ENCODE data around the gene SLC37A3. TPM values are rescaled to one million over a fixed set of nuclear protein-coding genes. Genes with fewer than 3 reads are reported as not detected.
A peak's percentile ranks its signal among the peaks of the same experiment; 100 is the strongest.
"Not testable (repeated sequence)": the region's sequence is repeated elsewhere in the genome, so short reads cannot be mapped to it uniquely, and the experiment has no call there.

The SLC37A3 gene
- total RNA-seq, 6 experiments from 2014 or later: 9.5 to 22.2 (median 13.6) TPM

- DNase-seq: peak in 1 of 3 donors; percentile 46
- Histone ChIP-seq H3K27ac (peak overlapping the region in 1 of 3 donors; percentile 10), H3K9me3 (no peaks in the 10 kb centered on the region), H3K4me1 (peaks cover 0 to 8% (median 3%) of the 10 kb centered on the region in 4 donors), H3K4me3 (no peak overlapping the region), H3K36me3 (no peaks in the 10 kb centered on the region), H3K27me3 (no peaks in the 10 kb centered on the region)
- TF ChIP-seq POLR2A (IDR thresholded peaks at IDR 0.05): no peak
- no peak for TF ChIP-seq CTCF (IDR thresholded peaks at IDR 0.05)
- WGBS (ENCODE audit: insufficient coverage, low coverage, low lambda C conversion rate, missing lambda C conversion rate): 45% methylated on average over 3 of the region's 7 CpGs
- peak; percentile 17 to 76 (median 42) for ATAC-seq
- intact Hi-C loops (cut with DNase I): no loop called here
Measured at GRCh38 chr7:140316165-140316661, 82.1 kb downstream of the SLC37A3 start.

- ATAC-seq: no peak
- DNase-seq: no peak
- H3K36me3 ChIP-seq: no peaks in the 10 kb centered on the region
- no peaks in the 10 kb centered on the region for H3K27me3 ChIP-seq
- TF ChIP-seq POLR2A (IDR thresholded peaks at IDR 0.05) (no peak), CTCF (IDR thresholded peaks at IDR 0.05) (no peak)
- 48% methylated on average over 8 of the region's 15 CpGs for WGBS (ENCODE audit: insufficient coverage, low coverage, low lambda C conversion rate, missing lambda C conversion rate)
- H3K27ac ChIP-seq: peak overlapping the region in 1 of 3 donors; percentile 10
- no peak overlapping the region for H3K4me3 ChIP-seq
- H3K4me1 ChIP-seq: peaks cover 0 to 8% (median 3%) of the 10 kb centered on the region in 4 donors
- intact Hi-C loops (cut with DNase I): no loop called here
- H3K9me3 ChIP-seq: no peaks in the 10 kb centered on the region
Measured at GRCh38 chr7:140315498-140316164, 82.7 kb downstream of the SLC37A3 start.

GRCh38 chr7:140314573-140315480 is 83.5 kb downstream of the SLC37A3 start:
- Histone ChIP-seq H3K9me3 (no peaks in the 10 kb centered on the region), H3K36me3 (no peaks in the 10 kb centered on the region), H3K27me3 (no peaks in the 10 kb centered on the region), H3K27ac (no peak overlapping the region), H3K4me3 (no peak overlapping the region), H3K4me1 (peaks cover 0 to 8% (median 3%) of the 10 kb centered on the region in 4 donors)
- intact Hi-C loops (cut with DNase I): no loop called here
- WGBS (ENCODE audit: insufficient coverage, low coverage, low lambda C conversion rate, missing lambda C conversion rate): 62% methylated on average over 21 of the region's 21 CpGs
- TF ChIP-seq POLR2A (IDR thresholded peaks at IDR 0.05) (no peak), CTCF (IDR thresholded peaks at IDR 0.05) (no peak)
- no peak for DNase-seq
- peak; percentile 18 to 58 (median 37) for ATAC-seq

GRCh38 chr7:140312141-140312846 is 86.0 kb downstream of the SLC37A3 start:
- H3K9me3 ChIP-seq: no peaks in the 10 kb centered on the region
- TF ChIP-seq CTCF (IDR thresholded peaks at IDR 0.05) (no peak), POLR2A (IDR thresholded peaks at IDR 0.05) (no peak)
- WGBS (ENCODE audit: insufficient coverage, low coverage, low lambda C conversion rate, missing lambda C conversion rate): 73% methylated on average over 2 of the region's 2 CpGs
- peaks cover 0 to 8% (median 3%) of the 10 kb centered on the region in 4 donors for H3K4me1 ChIP-seq
- H3K4me3 ChIP-seq: no peak overlapping the region
- intact Hi-C loops (cut with DNase I): no loop called here
- no peaks in the 10 kb centered on the region for H3K36me3 ChIP-seq
- ATAC-seq (no peak), DNase-seq (no peak)
- no peaks in the 10 kb centered on the region for H3K27me3 ChIP-seq
- H3K27ac ChIP-seq: no peak overlapping the region

DNA sequence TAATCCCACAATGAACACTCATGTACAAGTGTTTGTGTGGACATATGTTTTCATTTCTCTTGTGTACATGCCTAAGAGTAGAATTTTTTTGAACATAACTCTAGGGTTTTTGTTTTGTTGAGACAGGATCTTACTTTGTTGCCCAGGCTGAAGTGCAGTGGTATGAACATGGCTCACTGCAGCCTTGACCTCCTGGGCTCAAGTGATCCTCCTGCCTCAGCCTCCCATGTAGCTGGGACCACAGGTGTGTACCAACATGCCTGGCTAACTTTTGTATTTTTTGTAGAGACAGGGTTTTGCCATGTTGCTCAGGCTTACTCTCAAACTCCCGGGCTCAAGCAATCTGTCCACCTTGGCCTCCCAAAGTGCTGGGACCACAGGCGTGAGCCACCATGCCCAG is 87.2 kb downstream of the SLC37A3 start:
- WGBS (ENCODE audit: insufficient coverage, low coverage, low lambda C conversion rate, missing lambda C conversion rate): 95% methylated on average over 2 of the region's 2 CpGs

More for the DNA sequence above, 87.2 kb downstream of the SLC37A3 start:
- H3K27me3 ChIP-seq; DNase-seq; H3K4me3 ChIP-seq; H3K27ac ChIP-seq; ATAC-seq; H3K9me3 ChIP-seq; H3K36me3 ChIP-seq; H3K4me1 ChIP-seq; intact Hi-C loops (cut with DNase I): not testable (repeated sequence)
